ENCODE results near the gene NLGN1. TPM values are rescaled to one million over a fixed set of nuclear protein-coding genes. Genes with fewer than 3 reads are reported as not detected.

Gene NLGN1
- total and polyA plus RNA-seq, 2 of the 13 experiments (the other 11 are each of a cell fraction or from before 2014, with no cell fraction given), result not detected

DNA sequence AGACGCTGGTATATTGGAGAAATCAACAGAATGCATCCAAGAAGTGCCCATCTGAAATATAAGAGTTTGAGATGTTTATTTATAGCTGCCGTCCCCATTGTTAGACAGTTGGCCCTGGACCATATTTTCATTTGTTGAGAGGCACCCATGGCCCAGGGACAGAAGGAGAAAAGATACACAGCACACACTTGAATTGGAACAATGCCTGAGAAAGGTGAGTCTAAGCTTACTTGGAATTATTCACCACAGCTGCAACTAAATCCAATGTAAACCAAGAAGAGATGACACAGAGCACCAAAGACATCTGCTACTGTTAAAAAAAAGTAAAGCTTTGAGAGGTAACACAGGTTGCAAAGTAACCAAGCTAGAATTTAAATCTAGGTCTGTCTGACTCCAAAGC is 936.1 kb downstream of the NLGN1 start:
- no peak overlapping the region for H3K4me3 ChIP-seq (replicated peaks in 1 of 3; ENCODE audit: insufficient read depth in 1 of 3, low read depth in 2 of 3, low read length in 3 of 3)
- FAIRE-seq, result no peak
- no peak overlapping the region for H3K27ac ChIP-seq (ENCODE audit: extremely low read length, insufficient read depth, low read length)
- no peaks in the 10 kb centered on the region for H4K20me1 ChIP-seq (ENCODE audit: insufficient read depth, low read length)
- no peak for TF ChIP-seq GATA4 (IDR thresholded peaks at IDR 0.05; ENCODE audit: borderline replicate concordance, low read depth)
- TF ChIP-seq SNRNP70 (IDR thresholded peaks at IDR 0.05; ENCODE audit: low read depth, low read length), result no peak
- no peak for TF ChIP-seq ZNF547 (CRISPR knock-in tag; IDR thresholded peaks at IDR 0.05)
- TF ChIP-seq MXD4 (CRISPR knock-in tag; IDR thresholded peaks at IDR 0.05), result no peak
- no peak for TF ChIP-seq ZNF549 (CRISPR knock-in tag; IDR thresholded peaks at IDR 0.05)
- no peak for TF ChIP-seq ZNF737 (CRISPR knock-in tag; IDR thresholded peaks at IDR 0.05; ENCODE audit: borderline replicate concordance)
- TF ChIP-seq, protein P1, sequence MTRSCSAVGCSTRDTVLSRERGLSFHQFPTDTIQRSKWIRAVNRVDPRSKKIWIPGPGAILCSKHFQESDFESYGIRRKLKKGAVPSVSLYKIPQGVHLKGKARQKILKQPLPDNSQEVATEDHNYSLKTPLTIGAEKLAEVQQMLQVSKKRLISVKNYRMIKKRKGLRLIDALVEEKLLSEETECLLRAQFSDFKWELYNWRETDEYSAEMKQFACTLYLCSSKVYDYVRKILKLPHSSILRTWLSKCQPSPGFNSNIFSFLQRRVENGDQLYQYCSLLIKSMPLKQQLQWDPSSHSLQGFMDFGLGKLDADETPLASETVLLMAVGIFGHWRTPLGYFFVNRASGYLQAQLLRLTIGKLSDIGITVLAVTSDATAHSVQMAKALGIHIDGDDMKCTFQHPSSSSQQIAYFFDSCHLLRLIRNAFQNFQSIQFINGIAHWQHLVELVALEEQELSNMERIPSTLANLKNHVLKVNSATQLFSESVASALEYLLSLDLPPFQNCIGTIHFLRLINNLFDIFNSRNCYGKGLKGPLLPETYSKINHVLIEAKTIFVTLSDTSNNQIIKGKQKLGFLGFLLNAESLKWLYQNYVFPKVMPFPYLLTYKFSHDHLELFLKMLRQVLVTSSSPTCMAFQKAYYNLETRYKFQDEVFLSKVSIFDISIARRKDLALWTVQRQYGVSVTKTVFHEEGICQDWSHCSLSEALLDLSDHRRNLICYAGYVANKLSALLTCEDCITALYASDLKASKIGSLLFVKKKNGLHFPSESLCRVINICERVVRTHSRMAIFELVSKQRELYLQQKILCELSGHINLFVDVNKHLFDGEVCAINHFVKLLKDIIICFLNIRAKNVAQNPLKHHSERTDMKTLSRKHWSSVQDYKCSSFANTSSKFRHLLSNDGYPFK (CRISPR knock-in tag; IDR thresholded peaks at IDR 0.05; ENCODE audit: borderline replicate concordance), result no peak
- no peak for TF ChIP-seq KLF11 (CRISPR knock-in tag; IDR thresholded peaks at IDR 0.05)
- TF ChIP-seq, protein P2, sequence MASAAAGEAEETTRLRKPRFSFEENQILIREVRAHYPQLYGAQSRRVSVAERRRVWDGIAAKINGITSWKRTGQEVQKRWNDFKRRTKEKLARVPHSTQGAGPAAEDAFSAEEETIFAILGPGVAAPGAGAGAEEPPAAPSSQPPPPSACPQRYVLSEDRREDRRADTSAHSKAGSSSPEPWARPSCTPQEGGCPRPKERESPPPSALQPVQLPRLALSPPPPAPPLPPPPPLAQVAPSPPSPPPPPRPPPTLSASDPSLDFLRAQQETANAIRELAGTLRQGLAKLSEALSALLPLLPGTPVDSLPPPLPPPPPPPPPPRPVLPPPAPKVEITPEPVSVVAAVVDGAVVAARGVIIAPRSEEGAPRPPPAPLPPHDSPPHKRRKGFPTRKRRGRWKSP (CRISPR knock-in tag; IDR thresholded peaks at IDR 0.05), result no peak
- no peak for TF ChIP-seq TFE3 (CRISPR knock-in tag; IDR thresholded peaks at IDR 0.05)
- no peak for TF ChIP-seq RBFOX2 (IDR thresholded peaks at IDR 0.05; ENCODE audit: low read depth, low read length)
- no peak for TF ChIP-seq ZNF224 (CRISPR knock-in tag; IDR thresholded peaks at IDR 0.05)
- no peak for TF ChIP-seq ZBTB33 (CRISPR knock-in tag; IDR thresholded peaks at IDR 0.05)
- TF ChIP-seq NR1H2 (CRISPR knock-in tag; IDR thresholded peaks at IDR 0.05; ENCODE audit: borderline replicate concordance, low read depth), result no peak
- DNase-seq (ENCODE audit: low spot score), result no peak
- POLR2A ChIA-PET, result no interaction called here
- WGBS (ENCODE audit: low lambda C conversion rate), result 0% methylated on average over 2 of the region's 2 CpGs
- no peak overlapping the region for H2AFZ ChIP-seq (ENCODE audit: low read length)
- H3K79me2 ChIP-seq (ENCODE audit: insufficient read depth, low read length), result no peaks in the 10 kb centered on the region
- no peaks in the 10 kb centered on the region for H3K36me3 ChIP-seq (replicated peaks in 1 of 2; ENCODE audit: control insufficient read depth in 1 of 2, insufficient read depth in 2 of 2, low read length in 2 of 2)
- CTCF ChIA-PET (ENCODE audit: low intra/inter-chr PET ratio, low total read pairs), result no interaction called here
- H3K4me1 ChIP-seq (ENCODE audit: insufficient read depth, low read length), result no peaks in the 10 kb centered on the region
- intact Hi-C loops (cut with micrococcal nuclease; ENCODE audit: unreplicated experiment) (no loop called here), in situ Hi-C loops (cut with HindIII; ENCODE audit: extremely low pct_ligation_motif_present, low pct_unique_long_range_greater_than_20kb) (no loop called here)
- H3K27me3 ChIP-seq (ENCODE audit: control insufficient read depth in 1 of 2, insufficient read depth in 2 of 2, low read length in 2 of 2), result no peaks in the 10 kb centered on the region
- H3K9ac ChIP-seq (ENCODE audit: insufficient read depth, low read depth, low read length), result no peak overlapping the region
- no TSS peak for BruUV-seq (replicated peaks)
- no peak for ATAC-seq
- no peak overlapping the region for H3K4me2 ChIP-seq (ENCODE audit: low read depth, low read length)
- no peaks in the 10 kb centered on the region; the same call in none of the 2 replicates for H3K9me3 ChIP-seq (ENCODE audit: low read length)
